ENCODE measurements around the gene SNX8. TPM values are rescaled to one million over a fixed set of nuclear protein-coding genes. Genes with fewer than 3 reads are reported as not detected.
A peak's percentile ranks its signal among the peaks of the same experiment; 100 is the strongest.

Gene SNX8
- total RNA-seq, 1 experiment from 2014 or later = 40.6 TPM

DNA sequence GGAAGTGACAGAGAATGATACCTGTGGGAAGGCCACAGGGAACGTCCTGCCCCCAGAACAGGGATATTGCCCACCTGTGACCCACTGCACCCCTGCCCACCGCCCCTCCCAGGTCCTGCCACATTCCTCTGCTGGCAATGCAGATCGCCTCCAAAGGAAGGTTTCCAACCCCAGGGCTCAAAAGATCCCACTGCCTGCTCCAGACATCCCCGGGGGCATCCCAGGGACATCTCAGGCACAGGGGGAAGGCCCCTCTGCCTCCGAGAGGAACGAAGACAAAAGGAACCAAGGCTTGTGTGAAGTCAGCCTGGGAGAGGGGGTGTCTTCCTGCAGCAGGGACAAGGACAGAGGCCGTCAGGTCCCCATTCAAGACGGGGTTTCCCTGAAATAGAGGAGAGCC is 43.7 kb downstream of the SNX8 start:
- peaks cover 2% of the 10 kb centered on the region; the same call in 1 of the 2 replicates for H3K4me1 ChIP-seq (ENCODE audit: insufficient read depth, low read length)
- H3K27ac Mint-ChIP-seq = peak overlapping the region; percentile 67 to 85 (median 68); a peak in 4 of 7 replicates
- no peak overlapping the region for H3K27ac ChIP-seq (ENCODE audit: insufficient read length, low read depth, low read length)
- DNase-seq = peak; percentile 37
- no peak overlapping the region for H4K8ac ChIP-seq (replicated peaks; ENCODE audit: insufficient read length, low read depth, low read length)
- no peak overlapping the region for H3K23ac ChIP-seq (ENCODE audit: insufficient read length, low read depth, low read length)
- peak overlapping the region in 1 of 2 experiments; percentile 14; a peak in 1 of 5 replicates for H3K4me3 Mint-ChIP-seq
- TF ChIP-seq, protein P1, sequence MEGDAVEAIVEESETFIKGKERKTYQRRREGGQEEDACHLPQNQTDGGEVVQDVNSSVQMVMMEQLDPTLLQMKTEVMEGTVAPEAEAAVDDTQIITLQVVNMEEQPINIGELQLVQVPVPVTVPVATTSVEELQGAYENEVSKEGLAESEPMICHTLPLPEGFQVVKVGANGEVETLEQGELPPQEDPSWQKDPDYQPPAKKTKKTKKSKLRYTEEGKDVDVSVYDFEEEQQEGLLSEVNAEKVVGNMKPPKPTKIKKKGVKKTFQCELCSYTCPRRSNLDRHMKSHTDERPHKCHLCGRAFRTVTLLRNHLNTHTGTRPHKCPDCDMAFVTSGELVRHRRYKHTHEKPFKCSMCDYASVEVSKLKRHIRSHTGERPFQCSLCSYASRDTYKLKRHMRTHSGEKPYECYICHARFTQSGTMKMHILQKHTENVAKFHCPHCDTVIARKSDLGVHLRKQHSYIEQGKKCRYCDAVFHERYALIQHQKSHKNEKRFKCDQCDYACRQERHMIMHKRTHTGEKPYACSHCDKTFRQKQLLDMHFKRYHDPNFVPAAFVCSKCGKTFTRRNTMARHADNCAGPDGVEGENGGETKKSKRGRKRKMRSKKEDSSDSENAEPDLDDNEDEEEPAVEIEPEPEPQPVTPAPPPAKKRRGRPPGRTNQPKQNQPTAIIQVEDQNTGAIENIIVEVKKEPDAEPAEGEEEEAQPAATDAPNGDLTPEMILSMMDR (conservative IDR thresholded peaks at IDR 0.05) = no peak
- H3K18ac ChIP-seq (ENCODE audit: insufficient read length, low read depth, low read length) = no peak overlapping the region
- no peak overlapping the region for H4K5ac ChIP-seq (ENCODE audit: insufficient read length, low read depth, low read length)
- H2BK120ac ChIP-seq (ENCODE audit: low read depth, low read length, poor library complexity, severe bottlenecking) = no peak overlapping the region
- no peaks in the 10 kb centered on the region for H3K27me3 Mint-ChIP-seq (ENCODE audit: low read depth)
- no peaks in the 10 kb centered on the region for H3K79me1 ChIP-seq (ENCODE audit: insufficient read depth, low read depth, low read length, poor library complexity, severe bottlenecking)
- peaks cover 18 to 20% of the 10 kb centered on the region in 2 experiments for H3K4me1 Mint-ChIP-seq
- H2BK5ac ChIP-seq (ENCODE audit: insufficient read length, low read length) = no peak overlapping the region
- no peak overlapping the region for H3K9ac ChIP-seq (ENCODE audit: extremely low read depth, insufficient read length, low read length)
- H2BK12ac ChIP-seq (ENCODE audit: insufficient read length, low read depth, low read length) = no peak overlapping the region
- H4K91ac ChIP-seq (ENCODE audit: insufficient read length, low read depth, low read length) = no peak overlapping the region
- H3K56ac ChIP-seq (ENCODE audit: insufficient read length, low read depth, low read length) = no peak overlapping the region
- peaks cover 17 to 42% (median 31%) of the 10 kb centered on the region in 3 experiments for H3K36me3 Mint-ChIP-seq (ENCODE audit: insufficient read depth in 1 of 3, low read depth in 3 of 3)
- H2AK5ac ChIP-seq (ENCODE audit: insufficient read length, low read length) = no peak overlapping the region
- H3K9me3 ChIP-seq (ENCODE audit: control insufficient read depth, low read depth, low read length) = no peaks in the 10 kb centered on the region
- peak overlapping the region; percentile 31; the same call in 1 of the 2 replicates for H3K14ac ChIP-seq (ENCODE audit: insufficient read depth, low read length)
- H2AFZ ChIP-seq (ENCODE audit: low read length) = no peak overlapping the region
- H3K4me2 ChIP-seq (ENCODE audit: insufficient read depth, insufficient read length, low read length) = no peak overlapping the region
- H3K23me2 ChIP-seq (ENCODE audit: insufficient read length, low read depth, low read length, poor library complexity, severe bottlenecking) = no peaks in the 10 kb centered on the region
- peaks cover 7 to 10% of the 10 kb centered on the region in 2 experiments; a peak in 4 of 5 replicates for H3K9me3 Mint-ChIP-seq
- WGBS (ENCODE audit: extremely low coverage, insufficient read length, low lambda C conversion rate) = no CpG with 5 or more reads among the region's 8 CpGs
- no peak overlapping the region for H3T11ph ChIP-seq (ENCODE audit: low read length)
- H2BK20ac ChIP-seq (ENCODE audit: low read depth, low read length, poor library complexity, severe bottlenecking) = no peak overlapping the region
- no peaks in the 10 kb centered on the region for H4K20me1 ChIP-seq (ENCODE audit: control insufficient read depth, insufficient read depth, insufficient read length)
- no peaks in the 10 kb centered on the region for H3K79me2 ChIP-seq (ENCODE audit: insufficient read depth, low read length)
- no peak overlapping the region for H3K4ac ChIP-seq (ENCODE audit: low read depth, low read length)
- H2BK15ac ChIP-seq (ENCODE audit: low read depth, low read length) = no peak overlapping the region
- H3K27me3 ChIP-seq (ENCODE audit: insufficient read depth, low read length) = no peaks in the 10 kb centered on the region

Data from H9 (cell line).